ENCODE results near the gene PDE10A.
"Not testable (repeated sequence)": the region's sequence is repeated elsewhere in the genome, so short reads cannot be mapped to it uniquely, and the experiment has no call there.

The PDE10A gene

DNA sequence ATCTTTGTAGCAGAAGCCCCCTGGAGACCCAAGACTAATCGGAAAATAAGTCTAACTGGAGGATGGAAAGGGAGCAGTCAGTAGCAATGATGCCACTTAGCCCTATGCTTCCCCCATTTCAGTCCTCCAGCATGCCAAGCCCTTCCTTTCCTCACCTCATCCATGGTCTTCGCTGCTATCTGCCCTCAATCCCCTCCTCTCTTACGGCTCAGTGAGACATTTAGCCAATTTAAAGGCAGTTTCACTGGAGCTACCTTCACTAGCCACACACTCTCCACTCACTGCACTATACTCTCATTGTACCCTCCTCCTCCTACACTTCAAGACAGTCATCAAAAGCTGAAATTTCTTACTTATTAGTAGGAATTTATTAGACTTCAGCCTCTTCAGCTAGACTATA lies 111.2 kb downstream of the PDE10A start:
- no peak for DNase-seq (ENCODE audit: low spot score)

DNA sequence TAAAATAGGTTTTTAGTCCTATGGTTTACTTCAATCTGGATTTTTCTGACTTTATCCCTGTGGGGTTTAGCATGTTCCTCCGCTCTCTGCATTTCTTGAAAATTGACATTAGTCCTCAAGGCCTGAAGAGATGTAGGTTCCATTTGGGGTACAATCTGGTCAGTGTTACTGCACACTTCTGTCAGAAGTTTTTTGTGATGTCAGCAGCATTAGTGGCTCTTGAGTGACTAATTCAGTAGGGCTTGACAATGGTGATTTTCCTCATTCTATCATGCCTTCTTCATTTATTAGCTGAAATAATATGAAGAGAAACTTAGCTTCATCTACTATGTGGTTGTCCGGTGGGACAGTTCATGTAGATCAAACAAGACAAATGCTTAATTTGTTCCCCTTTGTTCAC lies 114.6 kb downstream of the PDE10A start:
- DNase-seq (ENCODE audit: low spot score) = no peak

DNA sequence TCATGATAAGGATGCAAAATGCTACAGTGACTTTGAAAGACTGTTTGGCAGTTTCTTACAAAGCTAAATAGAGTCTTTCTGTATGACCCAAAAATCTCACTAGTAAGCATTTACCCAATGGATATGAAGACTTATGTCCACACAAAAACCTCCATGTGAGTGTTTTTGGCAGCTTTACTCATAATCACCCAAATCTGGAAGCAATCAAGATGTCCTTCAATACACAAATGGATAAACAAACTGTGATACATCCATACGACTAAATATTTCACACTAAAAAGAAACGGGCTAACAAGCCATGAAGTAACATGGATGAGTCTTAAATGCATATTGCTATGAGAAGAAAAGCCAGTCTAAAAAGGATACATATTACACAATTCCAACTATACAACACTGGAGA lies 117.2 kb downstream of the PDE10A start:
- DNase-seq (ENCODE audit: low spot score) = no peak

DNA sequence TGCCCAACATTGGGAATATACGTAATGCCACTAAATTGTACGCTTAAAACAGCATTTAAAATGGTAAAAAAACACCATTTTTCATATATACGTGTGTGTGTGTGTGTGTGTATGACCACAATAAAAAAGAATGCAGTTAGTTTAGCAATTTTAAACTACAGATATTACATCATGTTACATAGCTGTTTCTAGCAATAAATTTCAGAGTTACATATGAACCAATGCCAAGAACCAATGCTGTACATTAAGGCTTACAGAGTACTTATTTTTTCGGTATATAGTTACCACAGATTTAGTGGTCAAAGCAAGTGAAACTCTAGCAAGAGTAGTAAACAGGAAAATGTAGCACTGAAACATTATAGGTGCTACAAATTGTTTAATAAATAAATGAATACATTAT lies 119.3 kb downstream of the PDE10A start:
- DNase-seq (ENCODE audit: low spot score) = no peak

DNA sequence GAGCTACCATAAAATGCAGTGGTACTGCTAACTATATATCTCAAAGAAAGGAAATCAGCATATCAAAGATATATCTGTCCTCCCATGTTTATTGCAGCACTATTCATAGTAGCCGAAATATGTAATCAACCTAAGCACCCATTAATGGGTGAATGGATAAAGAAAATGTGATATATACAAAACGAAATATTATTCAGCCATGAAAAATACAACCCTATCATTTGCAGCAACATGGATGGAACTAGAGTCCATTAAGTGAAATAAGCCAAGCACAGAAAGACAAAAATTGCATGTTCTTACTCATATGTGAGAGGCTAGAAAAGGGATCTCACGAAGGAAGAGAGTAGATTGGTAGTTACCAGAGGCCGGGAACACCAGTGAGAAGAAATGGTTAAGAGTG lies 126.1 kb downstream of the PDE10A start:
- DNase-seq (ENCODE audit: low spot score) = no peak

DNA sequence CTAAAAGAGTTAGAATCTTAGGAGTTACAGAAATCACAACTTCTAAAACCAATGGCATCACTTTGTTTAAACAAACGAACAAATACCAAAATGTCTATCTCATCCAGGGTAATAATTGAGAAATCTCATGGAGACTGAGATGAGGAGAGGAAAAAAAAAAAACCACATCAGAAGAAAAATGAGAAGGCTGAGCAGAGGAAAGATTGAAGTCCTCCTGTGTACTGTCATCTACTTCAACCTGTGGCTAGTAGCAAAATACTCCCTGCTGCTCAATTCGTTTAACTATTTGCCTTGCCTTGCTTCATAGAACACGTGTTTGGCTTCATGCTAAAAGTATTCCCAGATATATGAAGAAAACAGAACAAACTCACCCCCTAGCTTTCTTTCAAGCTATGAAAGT lies 143.7 kb downstream of the PDE10A start:
- no peak for DNase-seq (ENCODE audit: low spot score)

DNA sequence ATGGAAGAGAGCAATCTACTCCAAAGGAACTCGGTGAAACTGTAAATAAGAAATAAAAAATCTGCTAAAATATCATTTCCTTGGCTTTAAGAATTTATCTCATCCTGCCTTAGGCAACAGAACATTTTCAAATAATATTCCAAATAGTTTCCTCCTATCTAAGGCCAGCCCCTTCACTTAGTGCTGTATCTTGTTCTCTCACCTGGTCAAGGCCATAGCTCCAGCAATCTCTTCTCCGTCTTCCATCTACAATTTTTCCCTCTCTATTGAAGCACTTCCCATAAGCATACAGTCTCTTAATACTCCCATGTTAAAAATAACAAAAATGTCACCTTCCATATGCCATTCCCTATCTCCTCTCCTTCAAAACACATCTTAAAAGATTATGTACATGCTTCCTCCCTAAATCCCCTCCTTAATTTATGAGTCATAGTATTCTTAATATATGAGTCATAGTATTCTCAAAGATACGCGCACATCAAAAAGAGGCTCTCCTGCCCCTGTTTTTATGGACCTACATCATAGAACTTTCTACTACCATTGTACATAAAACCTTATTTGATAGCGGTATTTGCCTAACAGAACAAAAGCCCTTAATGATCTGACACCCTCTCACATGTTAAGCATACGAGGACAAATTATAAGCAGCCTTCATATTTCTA lies 146.9 kb downstream of the PDE10A start:
- DNase-seq (ENCODE audit: low spot score) = no peak

DNA sequence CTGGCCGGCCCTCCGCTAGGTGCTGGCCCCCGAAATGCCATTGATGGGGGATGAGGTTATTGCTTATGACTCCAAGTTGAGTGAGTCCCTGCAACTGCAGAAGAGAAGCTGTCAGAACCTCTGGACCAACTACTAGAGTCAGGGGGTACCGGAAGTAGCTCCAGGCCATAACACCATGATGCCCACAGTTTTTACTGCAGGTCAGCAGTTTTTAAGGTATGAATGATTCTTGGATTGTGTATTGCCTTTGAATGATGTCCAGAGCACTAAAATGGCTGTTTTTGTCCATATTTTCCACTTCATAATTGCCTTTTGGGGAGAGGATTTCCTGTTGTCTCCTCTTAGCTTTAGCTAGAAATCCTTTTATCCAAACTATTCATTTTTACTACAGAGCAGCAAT lies 148.4 kb downstream of the PDE10A start:
- no peak for DNase-seq (ENCODE audit: low spot score)

DNA sequence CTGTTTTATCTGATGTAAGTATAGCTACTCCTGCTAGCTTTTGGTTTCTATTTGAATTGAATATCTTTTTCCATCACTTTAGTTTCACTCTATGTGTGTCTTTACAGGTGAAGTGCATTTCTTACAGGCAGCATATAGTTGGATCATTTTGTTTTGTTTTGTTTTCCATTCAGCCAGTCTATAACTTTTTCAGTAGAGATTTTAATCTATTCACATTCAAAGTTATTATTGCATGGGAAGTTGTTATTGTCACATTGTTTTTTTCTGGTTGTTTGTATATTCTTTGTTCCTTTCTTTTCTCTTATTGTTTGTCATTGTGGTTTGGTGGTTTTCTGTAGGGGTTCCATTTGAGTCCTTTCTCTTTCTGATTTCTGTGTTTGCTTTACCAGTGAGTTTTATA lies 151.2 kb downstream of the PDE10A start:
- DNase-seq (ENCODE audit: low spot score) = no peak

DNA sequence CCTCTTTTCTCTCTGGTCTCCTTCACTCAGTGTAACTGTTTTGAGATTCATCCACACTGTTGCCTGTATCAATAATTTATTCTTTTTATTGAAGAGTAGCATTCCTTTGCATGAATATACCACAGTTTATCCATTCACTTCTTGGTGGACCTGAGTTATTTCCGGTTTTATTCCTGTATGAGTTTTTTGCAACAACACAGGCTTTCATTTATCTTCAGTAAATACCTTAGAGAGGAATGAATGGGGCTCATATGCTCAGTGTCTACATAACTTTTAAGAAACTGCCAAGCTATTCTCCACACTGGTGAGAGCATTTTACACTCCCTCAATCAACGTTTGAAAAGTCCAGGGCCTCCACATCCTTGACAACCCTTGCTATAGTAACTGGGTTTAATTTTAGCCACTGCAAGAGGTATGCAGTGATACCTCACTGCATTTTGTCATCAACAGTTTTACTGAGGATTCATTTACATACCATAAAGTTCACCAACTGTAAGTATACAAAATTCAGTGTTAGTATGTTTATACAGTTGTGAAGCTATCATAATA lies 154.6 kb downstream of the PDE10A start:
- DNase-seq (ENCODE audit: low spot score) = no peak

DNA sequence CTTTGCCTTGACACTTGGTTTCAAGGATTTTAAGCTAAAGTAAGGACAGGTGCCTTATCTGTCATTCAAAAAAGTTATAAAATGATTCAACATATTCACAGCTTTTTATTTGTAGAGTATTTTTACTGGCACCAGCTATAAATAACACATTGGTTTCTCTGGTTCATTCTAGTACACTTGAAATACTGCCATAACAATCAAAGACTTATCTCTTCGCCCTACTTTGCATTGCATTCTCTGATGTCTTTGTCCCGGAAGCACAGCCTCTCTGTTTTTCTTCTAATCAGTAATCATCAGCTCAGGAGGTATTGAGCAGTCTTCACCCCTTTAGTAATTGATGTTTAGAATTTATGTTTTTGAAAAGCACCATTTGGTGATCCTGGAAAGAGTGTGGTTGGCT lies 156.4 kb downstream of the PDE10A start:
- no peak for DNase-seq (ENCODE audit: low spot score)

DNA sequence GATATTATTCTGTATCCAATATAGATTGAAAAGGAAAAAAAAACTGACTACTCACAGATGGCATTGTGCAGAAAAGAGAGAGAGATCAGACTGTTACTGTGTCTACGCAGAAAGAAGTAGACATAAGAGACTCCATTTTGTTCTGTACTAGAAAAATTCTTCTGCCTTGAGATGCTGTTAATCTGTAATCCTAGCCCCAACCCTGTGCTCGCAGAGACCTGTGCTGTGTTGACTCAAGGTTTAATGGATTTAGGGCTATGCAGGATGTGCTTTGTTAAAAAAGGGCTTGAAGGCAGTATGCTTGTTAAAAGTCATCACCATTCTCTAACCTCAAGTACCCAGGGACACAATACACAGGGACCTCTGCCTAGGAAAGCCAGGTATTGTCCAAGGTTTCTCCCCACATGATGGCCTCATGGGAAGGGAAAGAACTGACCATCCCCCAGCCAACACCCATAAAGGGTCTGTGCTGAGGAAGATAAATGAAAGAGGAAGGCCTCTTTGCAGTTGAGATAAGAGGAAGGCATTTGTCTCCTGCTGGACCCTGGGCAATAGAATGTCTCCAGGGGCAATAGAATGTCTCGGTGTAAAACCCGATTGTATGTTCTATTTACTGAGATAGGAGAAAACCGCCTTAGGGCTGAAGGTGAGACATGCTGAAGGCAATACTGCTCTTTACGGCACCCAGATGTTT lies 162.7 kb downstream of the PDE10A start:
- DNase-seq (ENCODE audit: low spot score) = not testable (repeated sequence)

DNA sequence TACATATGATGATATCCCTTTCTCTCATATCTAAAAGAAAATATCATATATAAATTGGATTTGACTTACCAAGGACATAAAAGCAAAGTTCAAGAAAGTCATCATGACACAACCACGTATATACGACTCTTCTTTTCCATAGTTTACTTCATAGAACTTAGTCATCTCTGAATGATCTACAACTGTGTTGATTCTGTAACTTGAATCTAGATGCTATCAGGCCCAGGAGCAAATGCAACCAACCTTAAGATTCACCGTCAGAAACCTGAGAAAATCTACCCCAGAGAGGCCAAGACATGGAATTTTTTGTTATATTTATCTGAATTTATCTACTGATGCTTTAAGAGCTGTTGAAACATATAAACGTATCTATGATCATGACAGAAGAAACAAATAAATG lies 165.6 kb downstream of the PDE10A start:
- no peak for DNase-seq (ENCODE audit: low spot score)

DNA sequence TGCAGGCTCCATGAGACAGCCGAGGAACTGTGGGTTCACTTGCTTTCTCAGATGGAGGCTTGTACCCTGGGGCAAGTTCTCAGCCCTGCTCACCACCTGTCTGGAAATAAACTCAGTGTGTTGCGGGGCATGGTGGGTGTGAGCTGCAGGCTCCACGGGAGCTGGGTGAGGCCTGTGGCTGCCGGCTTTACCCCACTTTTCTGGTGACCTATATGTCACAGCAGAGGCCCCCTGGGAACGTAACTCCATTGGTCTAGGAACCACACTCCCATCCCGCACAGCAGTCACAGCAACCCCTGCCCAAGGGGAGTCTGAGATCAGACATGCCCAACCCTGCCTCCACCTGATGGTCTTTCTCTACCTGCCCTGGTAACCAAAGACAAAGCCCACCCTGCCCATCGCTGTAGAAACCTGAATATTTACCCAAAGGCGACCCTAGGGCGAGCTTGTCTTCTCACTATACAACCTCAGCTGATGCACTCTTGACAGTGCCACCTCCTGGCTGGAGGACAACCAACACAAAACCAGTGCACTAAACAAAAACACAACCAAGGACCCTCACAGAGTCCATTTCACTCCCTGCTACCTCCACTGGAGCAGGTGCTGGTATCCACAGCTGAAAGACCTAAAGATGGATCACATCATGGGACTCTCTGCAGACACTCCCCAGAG lies 174.3 kb downstream of the PDE10A start:
- DNase-seq (ENCODE audit: low spot score) = no peak

DNA sequence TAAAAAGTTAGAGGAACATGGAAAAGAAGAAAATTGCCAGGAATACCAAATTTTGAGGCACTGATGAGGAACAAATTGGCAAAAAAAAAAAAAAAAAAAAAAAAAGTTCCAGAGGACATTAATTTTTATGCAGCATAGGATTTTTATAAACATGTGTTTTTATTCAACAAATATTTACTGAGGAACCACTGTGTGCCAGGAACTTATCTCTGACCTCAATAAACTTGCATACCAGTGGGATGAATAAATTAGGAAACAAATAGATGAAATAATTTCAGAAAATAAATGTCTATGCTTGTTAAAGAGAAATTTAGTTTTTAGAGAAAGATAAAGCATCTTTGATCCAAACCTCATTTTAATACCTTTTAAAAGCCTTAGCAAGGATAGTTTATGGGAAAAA lies 175.1 kb downstream of the PDE10A start:
- no peak for DNase-seq (ENCODE audit: low spot score)

DNA sequence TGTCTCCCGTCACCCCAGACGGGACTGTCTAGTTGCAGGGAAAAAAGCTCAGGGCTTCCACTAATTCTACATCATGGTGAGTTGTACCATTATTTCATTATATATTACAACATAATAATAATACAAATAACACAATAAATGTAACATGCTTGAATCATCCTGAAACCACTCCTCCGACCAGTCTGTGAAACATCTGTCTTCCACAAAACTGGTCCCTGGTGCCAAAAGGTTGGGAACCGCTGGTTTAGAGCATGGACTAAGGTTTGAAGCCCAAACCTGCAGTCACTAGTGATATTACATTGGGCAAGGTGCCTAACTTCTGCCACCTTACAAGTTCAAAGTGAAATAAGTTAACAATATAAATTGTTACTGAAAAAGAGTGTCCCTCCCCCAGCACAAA lies 175.7 kb downstream of the PDE10A start:
- DNase-seq (ENCODE audit: low spot score) = no peak

DNA sequence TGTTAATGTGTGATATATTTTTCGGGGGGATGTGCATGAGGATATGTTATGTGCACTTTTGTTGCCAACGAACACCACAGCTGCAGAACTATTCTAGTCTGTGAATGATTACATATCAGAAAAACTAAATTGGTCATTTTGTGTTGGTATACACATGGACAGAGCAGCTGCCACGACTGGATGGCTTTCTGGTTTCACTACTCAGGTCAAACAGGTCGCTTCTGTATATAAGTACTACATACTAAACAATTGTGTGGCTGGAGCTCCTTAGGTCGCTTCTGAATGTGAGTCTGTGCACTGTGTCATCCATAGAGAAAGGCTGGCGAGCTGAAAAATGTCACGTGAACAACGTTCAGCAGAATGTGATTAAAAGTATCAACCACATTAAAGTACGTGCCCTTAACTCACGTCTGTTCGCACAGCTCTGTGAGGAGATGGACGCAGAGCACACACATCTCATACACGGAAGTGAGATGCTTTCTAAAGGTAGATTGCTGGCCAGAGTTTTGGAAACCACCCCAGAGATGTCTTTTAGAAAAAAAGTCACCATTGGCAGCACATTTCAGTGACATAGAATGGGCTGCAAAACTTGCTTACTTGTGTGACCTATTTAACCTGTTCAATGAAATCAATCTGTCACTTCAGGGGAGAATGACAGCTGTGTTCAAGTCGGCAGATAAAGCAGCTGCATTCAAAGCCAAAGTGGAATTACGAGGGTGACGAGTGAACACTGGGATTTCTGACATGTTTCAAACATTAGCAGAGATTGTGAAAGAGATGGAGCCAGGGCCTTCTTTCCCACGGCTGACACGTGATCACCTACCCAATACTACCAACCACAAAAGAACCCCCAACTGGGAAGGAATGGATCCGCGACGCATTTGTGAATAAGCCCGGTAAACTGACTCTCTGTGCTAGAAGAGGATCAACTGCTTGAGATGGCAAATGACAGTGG lies 176.6 kb downstream of the PDE10A start:
- DNase-seq (ENCODE audit: low spot score) = no peak

DNA sequence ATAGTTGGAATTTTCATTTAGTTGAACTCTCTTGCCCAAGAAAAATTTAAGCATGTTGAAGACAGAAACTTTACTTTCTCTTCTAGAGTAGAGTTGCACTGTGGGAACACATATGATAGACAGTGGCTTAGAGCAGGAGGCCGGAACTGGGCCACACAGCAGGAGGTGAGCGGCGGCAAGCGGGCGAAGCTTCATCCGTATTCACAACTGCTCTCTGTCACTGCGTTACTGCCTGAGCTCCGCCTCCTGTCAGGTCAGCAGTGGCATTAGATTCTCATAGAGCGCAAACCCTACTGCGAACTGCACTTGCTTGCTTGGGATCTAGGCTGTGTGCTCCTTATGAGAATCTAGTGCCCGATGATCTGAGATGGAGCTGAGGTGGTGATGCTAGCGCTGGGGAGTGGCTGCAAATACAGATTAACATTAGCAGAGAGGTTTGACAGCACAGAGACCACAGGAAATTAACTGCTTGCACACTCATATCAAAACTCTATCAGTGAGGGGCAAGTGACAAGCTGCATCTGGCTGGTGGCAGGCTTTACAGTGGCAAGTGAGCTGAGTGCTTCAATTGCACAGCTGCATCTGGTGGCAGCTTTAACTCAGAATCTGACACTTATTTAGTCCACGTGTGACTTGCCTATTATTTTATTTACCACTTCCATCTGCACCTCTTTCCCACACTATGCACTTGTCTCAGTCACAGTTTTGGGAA lies 178.7 kb downstream of the PDE10A start:
- peak; percentile 9 for DNase-seq (ENCODE audit: low spot score)

DNA sequence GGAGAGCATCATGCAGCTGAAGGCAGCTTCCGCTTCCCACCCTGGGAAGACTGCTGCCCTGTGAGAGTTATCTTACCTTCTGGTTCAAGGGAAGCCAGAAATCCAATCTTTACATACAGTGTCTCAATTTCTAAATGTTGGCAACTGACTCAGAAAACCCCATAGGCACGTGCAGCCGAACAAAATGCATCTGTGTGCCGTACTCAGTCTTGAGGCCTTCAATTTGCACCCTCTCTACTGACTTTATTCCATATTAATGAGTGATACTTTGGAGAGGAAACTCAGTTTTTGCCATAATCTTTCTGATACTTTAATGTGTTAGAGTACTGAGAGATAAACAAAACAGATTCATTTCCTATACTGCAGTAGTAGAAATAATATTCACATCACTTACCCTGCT lies 181.1 kb downstream of the PDE10A start:
- no peak for DNase-seq (ENCODE audit: low spot score)

DNA sequence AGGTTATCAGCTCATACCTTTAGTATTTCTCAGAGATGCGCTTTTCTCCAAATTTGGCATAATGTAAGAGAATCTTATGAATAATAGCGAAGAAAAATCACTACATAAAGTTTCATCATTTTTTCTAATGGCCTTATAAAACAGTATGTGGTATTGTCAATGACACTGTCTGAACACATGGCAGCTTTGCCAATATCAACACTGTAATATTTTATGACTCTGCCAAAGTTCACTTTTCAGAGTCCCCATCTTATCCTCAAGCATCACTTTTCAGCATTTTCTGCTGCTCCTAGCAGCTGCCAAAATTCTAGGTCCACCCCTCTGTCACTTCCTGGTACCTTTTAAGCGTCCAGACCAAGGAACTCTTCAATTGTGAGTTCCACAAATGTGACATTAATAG lies 182.1 kb downstream of the PDE10A start:
- no peak for DNase-seq (ENCODE audit: low spot score)

DNA sequence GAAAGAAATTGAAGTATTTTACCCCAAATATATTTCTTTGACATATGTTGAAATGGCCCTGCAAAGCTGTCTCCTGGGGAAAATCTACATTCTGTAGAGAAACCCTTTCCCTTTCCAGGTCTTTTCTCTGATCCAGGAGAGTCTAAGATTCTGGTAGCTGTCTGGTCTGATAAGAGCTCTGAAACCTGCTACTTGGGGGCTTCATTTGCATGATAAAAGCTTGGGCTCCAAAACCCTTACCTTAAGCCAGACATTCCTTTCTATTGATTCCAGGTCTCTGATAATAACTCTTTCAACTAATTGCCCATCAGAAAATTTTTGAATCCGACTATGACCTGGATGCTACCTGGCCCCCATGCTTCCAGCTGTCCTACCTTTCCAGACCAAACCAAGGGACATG lies 184.5 kb downstream of the PDE10A start:
- DNase-seq (ENCODE audit: low spot score) = no peak

All from cerebellar cortex (tissue), 1 donor.